ENCODE results near the gene SNUPN. TPM values are rescaled to one million over a fixed set of nuclear protein-coding genes. Genes with fewer than 3 reads are reported as not detected.

The SNUPN gene
- polyA plus RNA-seq, 1 donor (not counting 4 experiments of a cell fraction or from before 2014, with no cell fraction given): 24.9 TPM

DNA sequence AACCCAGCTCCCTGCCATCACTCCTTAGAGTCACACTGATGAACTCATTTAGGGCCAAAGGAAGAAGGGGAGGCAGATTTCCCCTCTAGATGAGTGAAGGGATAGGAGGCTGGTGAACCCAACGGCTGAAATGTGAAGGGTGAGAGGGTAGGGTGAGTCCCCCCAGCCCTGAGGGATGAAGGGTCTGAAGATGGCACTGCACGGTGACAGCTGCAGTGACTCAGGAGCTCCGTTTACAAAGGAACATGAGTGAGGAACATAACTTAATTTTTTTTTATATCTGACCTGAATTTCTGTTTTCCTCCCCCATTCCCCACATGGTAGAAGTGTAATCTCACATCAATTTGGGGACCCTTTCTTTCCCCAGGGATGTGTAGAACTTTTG lies 36.2 kb upstream of the SNUPN start:
- dilution Hi-C loops (cut with MboI; ENCODE audit: extremely low pct_ligation_motif_present, low sequenced_read_pairs): no loop called here
- Histone ChIP-seq H3K79me2 (ENCODE audit: control insufficient read depth, insufficient read depth, low read length) (peaks cover 8% of the 10 kb centered on the region), H3K9me3 (ENCODE audit: control insufficient read depth, low read depth, low read length) (no peaks in the 10 kb centered on the region), H3K9me1 (ENCODE audit: control insufficient read depth, extremely low read depth, insufficient read depth, low read length) (no peaks in the 10 kb centered on the region), H4K20me1 (ENCODE audit: control insufficient read depth, extremely low read depth, insufficient read depth, low read length) (no peaks in the 10 kb centered on the region), H3K4me1 (ENCODE audit: control insufficient read depth, extremely low read depth, insufficient read depth, low read length) (peaks cover 67% of the 10 kb centered on the region), H3K9ac (ENCODE audit: control insufficient read depth, extremely low read depth, insufficient read depth, low read length) (peak overlapping the region; percentile 81), H3K4me2 (ENCODE audit: control insufficient read depth, extremely low read depth, insufficient read depth, low read depth, low read length) (peak overlapping the region; percentile 75), H3K36me3 (ENCODE audit: control insufficient read depth in 2 of 2, extremely low read depth in 1 of 2, insufficient read depth in 2 of 2, low read length in 2 of 2) (peaks cover 16 to 20% of the 10 kb centered on the region in 2 experiments), H3K27me3 (ENCODE audit: control insufficient read depth, extremely low read depth, insufficient read depth, low read length) (no peaks in the 10 kb centered on the region), H3K4me3 (ENCODE audit: control insufficient read depth in 2 of 3, extremely low read depth in 1 of 3, insufficient read depth in 2 of 3, low read depth in 1 of 3, low read length in 3 of 3) (peak overlapping the region in 2 of 3 experiments; percentile 24 to 38), H2AFZ (ENCODE audit: control insufficient read depth, low read length) (no peak overlapping the region), H3K27ac (ENCODE audit: control insufficient read depth, insufficient read depth, low read length) (peak overlapping the region; percentile 98)
- TF ChIP-seq, protein P1, sequence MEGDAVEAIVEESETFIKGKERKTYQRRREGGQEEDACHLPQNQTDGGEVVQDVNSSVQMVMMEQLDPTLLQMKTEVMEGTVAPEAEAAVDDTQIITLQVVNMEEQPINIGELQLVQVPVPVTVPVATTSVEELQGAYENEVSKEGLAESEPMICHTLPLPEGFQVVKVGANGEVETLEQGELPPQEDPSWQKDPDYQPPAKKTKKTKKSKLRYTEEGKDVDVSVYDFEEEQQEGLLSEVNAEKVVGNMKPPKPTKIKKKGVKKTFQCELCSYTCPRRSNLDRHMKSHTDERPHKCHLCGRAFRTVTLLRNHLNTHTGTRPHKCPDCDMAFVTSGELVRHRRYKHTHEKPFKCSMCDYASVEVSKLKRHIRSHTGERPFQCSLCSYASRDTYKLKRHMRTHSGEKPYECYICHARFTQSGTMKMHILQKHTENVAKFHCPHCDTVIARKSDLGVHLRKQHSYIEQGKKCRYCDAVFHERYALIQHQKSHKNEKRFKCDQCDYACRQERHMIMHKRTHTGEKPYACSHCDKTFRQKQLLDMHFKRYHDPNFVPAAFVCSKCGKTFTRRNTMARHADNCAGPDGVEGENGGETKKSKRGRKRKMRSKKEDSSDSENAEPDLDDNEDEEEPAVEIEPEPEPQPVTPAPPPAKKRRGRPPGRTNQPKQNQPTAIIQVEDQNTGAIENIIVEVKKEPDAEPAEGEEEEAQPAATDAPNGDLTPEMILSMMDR (optimal IDR thresholded peaks at IDR 0.05 in 1 of 3, IDR thresholded peaks at IDR 0.05 in 1 of 3, conservative IDR thresholded peaks at IDR 0.05 in 1 of 3; ENCODE audit: extremely low read depth in 1 of 3, insufficient read depth in 2 of 3, low read length in 3 of 3): no peak
- no peak for TF ChIP-seq EZH2 (IDR thresholded peaks at IDR 0.05; ENCODE audit: low read length)
- no peak for DNase-seq (ENCODE audit: low read depth, low spot score)
- FAIRE-seq: no peak

DNA sequence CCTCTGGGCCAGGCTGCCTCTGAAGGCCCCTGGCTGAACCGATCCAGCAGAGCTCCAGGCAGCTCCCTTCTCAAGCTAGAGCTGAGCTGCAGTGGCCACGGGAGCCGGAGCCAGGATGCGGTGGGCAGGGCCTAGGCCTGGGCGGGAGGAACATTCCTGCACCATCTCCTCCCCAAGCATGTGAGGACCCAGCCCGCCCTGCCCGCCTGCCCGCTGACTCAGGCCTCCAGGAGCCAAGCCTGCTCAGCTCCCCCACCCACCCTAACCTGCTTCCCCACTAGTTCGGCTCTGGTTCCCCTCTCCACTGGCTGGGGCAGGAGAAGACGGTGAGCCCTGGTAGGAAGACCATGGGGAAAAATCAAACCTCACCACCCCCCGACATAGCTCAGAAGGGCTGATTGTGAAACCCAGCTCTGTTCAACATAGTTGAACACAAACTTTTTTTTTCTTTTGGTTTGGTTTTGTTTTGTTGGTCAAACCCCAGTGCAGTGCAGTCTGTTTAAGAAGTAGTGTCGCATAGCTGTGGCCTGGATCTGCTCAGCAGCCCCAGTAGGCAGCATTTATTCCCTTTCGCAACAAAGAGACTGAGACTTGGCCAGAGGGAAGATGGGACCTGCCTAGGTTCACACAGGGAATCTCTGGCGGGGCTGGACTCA lies 35.7 kb upstream of the SNUPN start:
- peaks cover 63% of the 10 kb centered on the region for H3K4me1 ChIP-seq (ENCODE audit: control insufficient read depth, extremely low read depth, insufficient read depth, low read length)
- H3K4me3 ChIP-seq (ENCODE audit: control insufficient read depth in 2 of 3, extremely low read depth in 1 of 3, insufficient read depth in 2 of 3, low read depth in 1 of 3, low read length in 3 of 3): peak overlapping the region in 2 of 3 experiments; percentile 24 to 38
- H4K20me1 ChIP-seq (ENCODE audit: control insufficient read depth, extremely low read depth, insufficient read depth, low read length): no peaks in the 10 kb centered on the region

More for the DNA sequence above, 35.7 kb upstream of the SNUPN start:
- dilution Hi-C loops (cut with MboI; ENCODE audit: extremely low pct_ligation_motif_present, low sequenced_read_pairs): no loop called here
- peaks cover 13% of the 10 kb centered on the region for H3K79me2 ChIP-seq (ENCODE audit: control insufficient read depth, insufficient read depth, low read length)
- peaks cover 21% of the 10 kb centered on the region in 2 experiments for H3K36me3 ChIP-seq (ENCODE audit: control insufficient read depth in 2 of 2, extremely low read depth in 1 of 2, insufficient read depth in 2 of 2, low read length in 2 of 2)
- peak overlapping the region; percentile 98 for H3K27ac ChIP-seq (ENCODE audit: control insufficient read depth, insufficient read depth, low read length)
- no peaks in the 10 kb centered on the region for H3K27me3 ChIP-seq (ENCODE audit: control insufficient read depth, extremely low read depth, insufficient read depth, low read length)
- no peak overlapping the region for H2AFZ ChIP-seq (ENCODE audit: control insufficient read depth, low read length)
- no peaks in the 10 kb centered on the region for H3K9me1 ChIP-seq (ENCODE audit: control insufficient read depth, extremely low read depth, insufficient read depth, low read length)
- no peaks in the 10 kb centered on the region for H3K9me3 ChIP-seq (ENCODE audit: control insufficient read depth, low read depth, low read length)
- H3K9ac ChIP-seq (ENCODE audit: control insufficient read depth, extremely low read depth, insufficient read depth, low read length): peak overlapping the region; percentile 81
- FAIRE-seq (peak; percentile 85), DNase-seq (ENCODE audit: low read depth, low spot score) (no peak)
- TF ChIP-seq, protein P1 (optimal IDR thresholded peaks at IDR 0.05 in 1 of 3, IDR thresholded peaks at IDR 0.05 in 1 of 3, conservative IDR thresholded peaks at IDR 0.05 in 1 of 3; ENCODE audit: extremely low read depth in 1 of 3, insufficient read depth in 2 of 3, low read length in 3 of 3): no peak
- TF ChIP-seq EZH2 (IDR thresholded peaks at IDR 0.05; ENCODE audit: low read length): no peak
- peak overlapping the region; percentile 75 for H3K4me2 ChIP-seq (ENCODE audit: control insufficient read depth, extremely low read depth, insufficient read depth, low read depth, low read length)
